Smooth muscle cell (in vitro differentiated cells): ENCODE results near the gene FUT4. TPM values are rescaled to one million over a fixed set of nuclear protein-coding genes. Genes with fewer than 3 reads are reported as not detected.

Source experiments
- DNase-seq: peaks from one replicate; lab custom pipeline; 2025; ENCODE audit not compliant: unreplicated experiment; lab: John Stamatoyannopoulos, UW
- H2AFZ ChIP-seq: fragments of 200-600 bp; sonication (generic); 2 replicates; pipeline ENCODE4 v1.6.0; 2016; ENCODE audit warnings: antibody characterized with exemption, low read depth, mild to moderate bottlenecking
- H3F3A ChIP-seq: fragments of 200-600 bp; sonication (generic); 2 replicates; pipeline ENCODE4 v1.6.0; 2017; ENCODE audit warnings: antibody characterized with exemption, low read depth
- H3K27ac ChIP-seq: fragments of 200-600 bp; sonication (generic); 2 replicates; pipeline ENCODE4 v1.5.1; 2016; ENCODE audit warnings: low read depth, mild to moderate bottlenecking
- H3K27me3 ChIP-seq: fragments of 200-600 bp; sonication (generic); 2 replicates; pipeline ENCODE4 v1.6.1; 2016; ENCODE audit warnings: low read depth, mild to moderate bottlenecking
- H3K36me3 ChIP-seq: fragments of 200-600 bp; sonication (generic); 2 replicates; pipeline ENCODE4 v1.5.1; 2016; ENCODE audit warnings: low read depth
- H3K4me1 ChIP-seq: fragments of 200-600 bp; sonication (generic); 2 replicates; pipeline ENCODE4 v1.5.1; 2016; ENCODE audit warnings: low read depth
- H3K4me2 ChIP-seq: fragments of 200-600 bp; sonication (generic); 2 replicates; pipeline ENCODE4 v1.6.0; 2016; ENCODE audit warnings: mild to moderate bottlenecking
- H3K4me3 ChIP-seq: fragments of 200-600 bp; sonication (generic); 2 replicates; pipeline ENCODE4 v1.5.1; 2016; ENCODE audit warnings: mild to moderate bottlenecking
- H3K79me2 ChIP-seq: fragments of 200-600 bp; sonication (generic); 2 replicates; pipeline ENCODE4 v1.6.0; 2016; ENCODE audit warnings: low read depth, mild to moderate bottlenecking
- H3K9ac ChIP-seq: fragments of 200-600 bp; sonication (generic); 2 replicates; pipeline ENCODE4 v1.6.0; 2016; ENCODE audit warnings: low read depth
- H3K9me3 ChIP-seq: fragments of 200-600 bp; sonication (generic); replicated peaks from 2 replicates; pipeline ENCODE4 v1.5.1; 2016; ENCODE audit warnings: low read depth
- H4K20me1 ChIP-seq: fragments of 200-600 bp; sonication (generic); 2 replicates; pipeline ENCODE4 v1.6.0; 2016; ENCODE audit warnings: low read depth
- WGBS: methylation state at CpG from one replicate; pipeline ENCODE4 v1.1.7; 2016; ENCODE audit warnings: low lambda C conversion rate; 5-methylcytosine and 5-hydroxymethylcytosine counted together
- polyA plus RNA-seq: library from polyadenylated mRNA; unstranded; fragments of >200 nt; fragmentation: Nextera tagmentation; extraction: Ambion mirVana; gene quantifications from 2 replicates; pipeline ENCODE4 v1.2.1, GENCODE V29; 2016
- total RNA-seq: library from RNA; depleted of rRNA; stranded (reverse); fragments of >200 nt; gene quantifications from 2 replicates; pipeline ENCODE4 v1.2.3, GENCODE V29; 2014
- TF ChIP-seq, protein P1 (sequence below): fragments of 200-600 bp; sonication (generic); IDR thresholded peaks from 2 replicates; pipeline ENCODE4 v1.5.1; 2017; ENCODE audit warnings: borderline replicate concordance, mild to moderate bottlenecking, antibody characterized with exemption; ENCODE audit not compliant: insufficient read depth, poor library complexity, severe bottlenecking

FUT4 gene
- total and polyA plus RNA-seq, 2 experiments from 2014 or later = 5.1 to 5.7 TPM

DNA sequence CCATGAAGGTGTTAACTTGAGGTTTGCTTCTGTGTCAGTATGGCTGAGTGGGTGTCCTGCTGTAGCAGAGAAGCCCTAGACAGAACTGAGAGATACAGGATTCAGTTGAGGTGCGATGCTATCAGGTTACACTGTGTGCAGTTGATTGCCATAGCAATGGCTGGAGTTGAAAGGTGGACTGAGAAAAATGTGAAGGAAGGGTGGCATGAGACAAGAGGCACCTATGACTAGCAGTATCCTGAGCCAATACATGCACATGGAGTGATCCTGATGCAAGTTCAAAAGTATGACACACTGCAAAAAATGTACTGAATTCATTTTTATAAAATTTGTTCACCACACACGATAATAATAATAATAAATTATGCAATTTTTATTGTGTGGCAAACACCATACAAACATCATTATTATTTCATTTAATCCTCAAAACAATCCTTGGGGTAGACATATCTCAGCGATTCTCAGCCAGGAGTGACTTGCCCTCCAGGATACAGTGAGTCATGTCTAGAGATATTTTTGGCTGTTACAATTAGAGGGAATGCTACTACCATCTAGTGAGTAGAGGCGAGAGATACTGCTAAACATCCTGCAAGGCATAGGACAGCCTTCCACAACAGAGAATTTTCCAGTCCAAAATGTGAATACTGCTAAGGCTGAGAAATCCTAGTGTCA, 19.6 kb downstream of the FUT4 start:
- Histone ChIP-seq H3K79me2 (no peaks in the 10 kb centered on the region), H3K4me2 (peak overlapping the region; percentile 23), H3K27me3 (no peaks in the 10 kb centered on the region), H3K36me3 (no peaks in the 10 kb centered on the region), H3K9ac (no peak overlapping the region), H3K27ac (peak overlapping the region; percentile 67), H2AFZ (no peak overlapping the region), H3F3A (no peaks in the 10 kb centered on the region), H3K4me1 (no peaks in the 10 kb centered on the region), H3K9me3 (no peaks in the 10 kb centered on the region), H4K20me1 (no peaks in the 10 kb centered on the region), H3K4me3 (no peak overlapping the region)
- WGBS = 51% methylated on average over 4 of the region's 4 CpGs
- no peak for DNase-seq
- TF ChIP-seq, protein P1, sequence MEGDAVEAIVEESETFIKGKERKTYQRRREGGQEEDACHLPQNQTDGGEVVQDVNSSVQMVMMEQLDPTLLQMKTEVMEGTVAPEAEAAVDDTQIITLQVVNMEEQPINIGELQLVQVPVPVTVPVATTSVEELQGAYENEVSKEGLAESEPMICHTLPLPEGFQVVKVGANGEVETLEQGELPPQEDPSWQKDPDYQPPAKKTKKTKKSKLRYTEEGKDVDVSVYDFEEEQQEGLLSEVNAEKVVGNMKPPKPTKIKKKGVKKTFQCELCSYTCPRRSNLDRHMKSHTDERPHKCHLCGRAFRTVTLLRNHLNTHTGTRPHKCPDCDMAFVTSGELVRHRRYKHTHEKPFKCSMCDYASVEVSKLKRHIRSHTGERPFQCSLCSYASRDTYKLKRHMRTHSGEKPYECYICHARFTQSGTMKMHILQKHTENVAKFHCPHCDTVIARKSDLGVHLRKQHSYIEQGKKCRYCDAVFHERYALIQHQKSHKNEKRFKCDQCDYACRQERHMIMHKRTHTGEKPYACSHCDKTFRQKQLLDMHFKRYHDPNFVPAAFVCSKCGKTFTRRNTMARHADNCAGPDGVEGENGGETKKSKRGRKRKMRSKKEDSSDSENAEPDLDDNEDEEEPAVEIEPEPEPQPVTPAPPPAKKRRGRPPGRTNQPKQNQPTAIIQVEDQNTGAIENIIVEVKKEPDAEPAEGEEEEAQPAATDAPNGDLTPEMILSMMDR = peak; percentile 20

DNA sequence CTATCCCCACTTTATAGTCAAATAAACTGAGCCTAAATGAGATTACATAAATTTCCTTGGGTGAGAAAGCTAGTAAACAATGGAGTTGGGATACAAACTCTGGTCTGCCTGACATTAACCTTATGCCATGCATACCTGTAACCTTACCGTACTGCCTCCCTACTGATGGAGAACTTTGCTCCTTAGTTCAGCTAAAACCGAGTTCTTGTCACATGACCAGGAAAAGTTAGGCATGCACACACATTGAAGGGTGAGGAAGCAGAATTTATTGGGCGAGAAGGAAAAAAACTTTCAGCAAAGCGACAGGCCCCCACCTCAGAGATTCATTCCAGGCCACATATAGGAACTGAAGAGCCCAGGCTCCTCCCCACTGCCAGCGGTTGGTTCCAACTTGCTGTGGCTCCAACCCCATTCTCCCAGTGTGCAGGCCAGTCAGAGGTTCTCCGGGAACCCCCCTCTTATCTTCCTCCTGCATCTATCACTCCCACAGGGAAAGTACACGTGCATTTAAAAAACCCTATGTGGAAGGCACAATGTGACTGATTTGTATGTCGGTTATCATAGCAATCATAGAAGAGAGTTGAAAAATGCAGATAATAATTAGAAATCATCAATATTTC, 20.2 kb downstream of the FUT4 start:
- TF ChIP-seq, protein P1 = no peak
- no peak for DNase-seq
- 69% methylated on average over 8 of the region's 8 CpGs for WGBS
- Histone ChIP-seq H3K9me3 (no peaks in the 10 kb centered on the region), H3K4me3 (no peak overlapping the region), H3K9ac (no peak overlapping the region), H3F3A (no peaks in the 10 kb centered on the region), H2AFZ (no peak overlapping the region), H3K27ac (peak overlapping the region; percentile 67), H4K20me1 (no peaks in the 10 kb centered on the region), H3K36me3 (no peaks in the 10 kb centered on the region), H3K4me1 (no peaks in the 10 kb centered on the region), H3K27me3 (no peaks in the 10 kb centered on the region), H3K79me2 (no peaks in the 10 kb centered on the region), H3K4me2 (peak overlapping the region; percentile 23)

DNA sequence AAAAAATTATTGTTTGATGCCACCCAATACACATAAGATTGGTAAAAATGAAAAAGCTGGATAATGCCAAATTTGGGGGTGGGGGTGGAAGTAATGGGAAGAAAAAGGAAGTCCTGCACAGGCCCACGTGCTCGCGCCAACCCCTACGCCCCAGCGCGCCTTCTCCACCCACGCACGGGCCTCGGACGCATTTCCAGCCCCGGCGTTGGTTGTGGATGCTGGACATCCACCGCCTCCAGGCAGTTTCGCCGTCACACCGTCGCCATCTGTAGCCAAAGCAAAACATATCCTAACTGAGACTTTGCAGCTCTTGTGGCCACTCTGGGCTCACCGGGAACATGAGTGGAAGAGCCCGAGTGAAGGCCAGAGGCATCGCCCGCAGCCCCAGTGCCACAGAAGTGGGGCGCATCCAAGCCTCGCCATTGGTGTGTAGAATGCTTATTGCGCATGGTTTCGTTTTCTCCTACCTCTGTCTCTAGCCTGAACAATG, 23.5 kb downstream of the FUT4 start, which contains the start of gene PIWIL4:
Gene PIWIL4, plus strand, starts transcription at position 188 of the 490 bp plus-strand sequence. Its CDS starts 151 bp downstream, at position 339.
- whole genome bisulfite sequencing = 96% methylated on average over 25 of the region's 25 CpGs
- H2AFZ ChIP-seq = no peak within 1 kb of the TSS
- DNase-seq = no peak
- no peaks in the 10 kb centered on the region for H3K79me2 ChIP-seq
- H3K27ac ChIP-seq = no peak within 1 kb of the TSS
- no peaks in the 10 kb centered on the region for H3K4me1 ChIP-seq
- H3K4me2 ChIP-seq = no peak within 1 kb of the TSS
- no peaks in the 10 kb centered on the region for H3K9me3 ChIP-seq
- no peaks in the 10 kb centered on the region for H3F3A ChIP-seq
- no peaks in the 10 kb centered on the region for H3K27me3 ChIP-seq
- TF ChIP-seq, protein P1 = no peak
- H3K36me3 ChIP-seq = no peaks in the 10 kb centered on the region
- no peaks in the 10 kb centered on the region for H4K20me1 ChIP-seq
- H3K9ac ChIP-seq = no peak within 1 kb of the TSS
- H3K4me3 ChIP-seq = no peak within 1 kb of the TSS
